Heart right ventricle (tissue), 16 donors: Measurements from ENCODE around the gene KCP. TPM values are rescaled to one million over a fixed set of nuclear protein-coding genes. Genes with fewer than 3 reads are reported as not detected.
A peak's percentile ranks its signal among the peaks of the same experiment; 100 is the strongest.

ENCODE experiments used
- ATAC-seq, 8 donors: fragments of 200-7000 bp; cut with Tn5 transposase; one replicate each; pipeline ENCODE4 v1.9.1; 2020; ENCODE audit warnings: mild to moderate bottlenecking in 8 of 8, moderate library complexity in 8 of 8, moderate number of reproducible peaks in 1 of 8
- DNase-seq, 2 donors: peaks; one replicate each; pipeline ENCODE4 v3.0.0-alpha.2; 2020
- H3K27ac ChIP-seq, 10 donors: fragments of 200-600 bp; sonication (generic) in 2 of 10; one replicate each; pipeline versions ENCODE4 v1.5.0 to v1.8.0; 2020 to 2022; ENCODE audit warnings: mild to moderate bottlenecking in 3 of 10
- H3K27me3 ChIP-seq, 7 donors: fragments of 200-600 bp; one replicate each; pipeline ENCODE4 v1.8.0; 2021 to 2022; ENCODE audit warnings: mild to moderate bottlenecking in 2 of 7
- H3K36me3 ChIP-seq, 9 donors: fragments of 200-600 bp; sonication (generic) in 1 of 9; one replicate each; pipeline versions ENCODE4 v1.5.0 to v1.8.0; 2020 to 2022; ENCODE audit warnings: mild to moderate bottlenecking in 2 of 9
- H3K4me1 ChIP-seq, 9 donors: fragments of 200-600 bp; sonication (generic) in 1 of 9; one replicate each; pipeline versions ENCODE4 v1.5.0 to v1.8.0; 2020 to 2022; ENCODE audit warnings: mild to moderate bottlenecking in 4 of 9
- H3K4me3 ChIP-seq, 10 donors: fragments of 200-600 bp; sonication (generic) in 2 of 10; one replicate each; pipeline versions ENCODE4 v1.5.0 to v1.8.0; 2020 to 2022; ENCODE audit warnings: mild to moderate bottlenecking in 7 of 10, moderate library complexity in 2 of 10
- H3K9me3 ChIP-seq, 11 donors: fragments of 200-600 bp in 10 of 11; sonication (generic) in 2 of 11; one replicate each; pipeline versions ENCODE4 v1.5.0 to v1.8.0; 2013 to 2022; ENCODE audit warnings: mild to moderate bottlenecking in 2 of 11, control low read depth in 1 of 11, moderate library complexity in 1 of 11
- WGBS, 2 donors: extraction: QIAGEN DNeasy Blood & Tissue Kit; methylation state at CpG; one replicate each; pipeline ENCODE4 v1.1.7; 2013; ENCODE audit warnings: inconsistent platforms in 1 of 2; 5-methylcytosine and 5-hydroxymethylcytosine counted together
- intact Hi-C, 10 donors: fragments of 100-400 bp; cut with DNase I; formaldehyde crosslinking; loops; one replicate each; pipeline versions ENCODE4 v1.11.1 to v1.14.2; 2022
- polyA plus RNA-seq, 2 donors: library from polyadenylated mRNA; stranded (reverse); fragments of 200-250 nt; gene quantifications; one replicate each; pipeline ENCODE4 v1.2.3, GENCODE V29; 2013
- total RNA-seq, 10 donors: library from RNA; stranded (reverse); fragmentation: NEBNext Ultra II Directional in 3 of 10; extraction: Animal tissue kit (Norgen Biotek cat#: 25700) in 3 of 10; gene quantifications; one replicate each; pipeline versions ENCODE4 v1.2.1 to v1.2.4, GENCODE V29; 2021 to 2023
- TF ChIP-seq, protein P1 (sequence below), 9 donors: fragments of 200-600 bp; sonication (generic) in 2 of 9; IDR thresholded peaks; one replicate each; pipeline versions ENCODE4 v1.5.0 to v1.8.0; 2021 to 2022; ENCODE audit warnings: antibody characterized with exemption in 9 of 9, mild to moderate bottlenecking in 5 of 9, moderate library complexity in 1 of 9
- donor health status: Arrhythmogenic right ventricular cardiomyopathy.
- donor health status: ischemic (EF 13 %, LVEDD 7.1; RV severe dilation, severe dysfunction).
- donor health status: healthy with polysubstance abuse.
- donor health status: DM: no; HTN: yes; CAD: no.
- donor health status: DM: no; HTN: no; CAD: no.
- donor health status: ischemic (EF 25% LVEDD 6.9; RV normal size, moderate dysfunction).
- donor health status: ischemic (EF 25% LVEDD 5.7; RV mildly dilated, moderate dysfunction).
- donor health status: healthy.
- donor health status: DM: yes; HTN: yes; CAD: no.
- donor health status: Ischemic cardiomyopathy.
- donor health status: ischemic (EF 35%, LVEDD 5.7; RV mildly dilated, moderate dysfunction).
- donor health status: nonischemic (EF 11% LVEDD 7.7; RV severe dilation, severe dysfunction).
- donor health status: DM: yes; HTN: yes; CAD: no.
- donor health status: PGD.
- donor health status: ischemic (EF 29% LVEDD 5.4; RV normal size, mild dysfunction).
- donor health status: nonischemic (EF 23%, LVEDD 6.1; RV moderate dilation, normal function).

Gene KCP
- total and polyA plus RNA-seq, 12 donors: 0.09 to 0.44 (median 0.27) TPM

DNA sequence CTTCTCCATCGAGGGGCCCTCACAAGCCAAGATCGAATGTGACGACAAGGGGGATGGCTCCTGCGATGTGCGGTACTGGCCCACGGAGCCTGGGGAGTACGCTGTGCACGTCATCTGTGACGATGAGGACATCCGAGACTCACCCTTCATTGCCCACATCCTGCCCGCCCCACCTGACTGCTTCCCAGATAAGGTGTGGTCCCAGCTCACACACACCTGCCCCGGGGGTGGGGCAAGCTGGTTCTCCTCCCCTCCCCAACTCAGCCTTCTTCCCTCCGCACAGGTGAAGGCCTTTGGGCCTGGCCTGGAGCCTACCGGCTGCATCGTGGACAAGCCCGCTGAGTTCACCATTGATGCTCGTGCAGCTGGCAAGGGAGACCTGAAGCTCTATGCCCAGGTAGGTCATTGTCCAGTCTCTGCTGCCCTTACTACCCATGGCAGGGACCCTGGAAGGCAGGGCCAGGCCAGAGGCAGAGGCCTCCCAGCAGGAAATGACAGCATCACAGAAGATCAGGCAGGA lies 69.3 kb downstream of the KCP start:
- peaks cover 0 to 49% (median 6%) of the 10 kb centered on the region in 9 donors for H3K4me1 ChIP-seq
- intact Hi-C loops: no loop called here
- no peak for DNase-seq
- 81 to 88% methylated on average over 16 to 17 of the region's 17 CpGs for WGBS, 2 donors
- ATAC-seq: no peak
- H3K36me3 ChIP-seq: peaks cover 0 to 100% (median 75%) of the 10 kb centered on the region in 9 donors
- TF ChIP-seq, protein P1, sequence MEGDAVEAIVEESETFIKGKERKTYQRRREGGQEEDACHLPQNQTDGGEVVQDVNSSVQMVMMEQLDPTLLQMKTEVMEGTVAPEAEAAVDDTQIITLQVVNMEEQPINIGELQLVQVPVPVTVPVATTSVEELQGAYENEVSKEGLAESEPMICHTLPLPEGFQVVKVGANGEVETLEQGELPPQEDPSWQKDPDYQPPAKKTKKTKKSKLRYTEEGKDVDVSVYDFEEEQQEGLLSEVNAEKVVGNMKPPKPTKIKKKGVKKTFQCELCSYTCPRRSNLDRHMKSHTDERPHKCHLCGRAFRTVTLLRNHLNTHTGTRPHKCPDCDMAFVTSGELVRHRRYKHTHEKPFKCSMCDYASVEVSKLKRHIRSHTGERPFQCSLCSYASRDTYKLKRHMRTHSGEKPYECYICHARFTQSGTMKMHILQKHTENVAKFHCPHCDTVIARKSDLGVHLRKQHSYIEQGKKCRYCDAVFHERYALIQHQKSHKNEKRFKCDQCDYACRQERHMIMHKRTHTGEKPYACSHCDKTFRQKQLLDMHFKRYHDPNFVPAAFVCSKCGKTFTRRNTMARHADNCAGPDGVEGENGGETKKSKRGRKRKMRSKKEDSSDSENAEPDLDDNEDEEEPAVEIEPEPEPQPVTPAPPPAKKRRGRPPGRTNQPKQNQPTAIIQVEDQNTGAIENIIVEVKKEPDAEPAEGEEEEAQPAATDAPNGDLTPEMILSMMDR (IDR thresholded peaks at IDR 0.05): no peak
- no peaks in the 10 kb centered on the region for H3K9me3 ChIP-seq
- H3K4me3 ChIP-seq: no peak overlapping the region
- peak overlapping the region in 1 of 10 donors; percentile 16 for H3K27ac ChIP-seq
- H3K27me3 ChIP-seq: no peaks in the 10 kb centered on the region

DNA sequence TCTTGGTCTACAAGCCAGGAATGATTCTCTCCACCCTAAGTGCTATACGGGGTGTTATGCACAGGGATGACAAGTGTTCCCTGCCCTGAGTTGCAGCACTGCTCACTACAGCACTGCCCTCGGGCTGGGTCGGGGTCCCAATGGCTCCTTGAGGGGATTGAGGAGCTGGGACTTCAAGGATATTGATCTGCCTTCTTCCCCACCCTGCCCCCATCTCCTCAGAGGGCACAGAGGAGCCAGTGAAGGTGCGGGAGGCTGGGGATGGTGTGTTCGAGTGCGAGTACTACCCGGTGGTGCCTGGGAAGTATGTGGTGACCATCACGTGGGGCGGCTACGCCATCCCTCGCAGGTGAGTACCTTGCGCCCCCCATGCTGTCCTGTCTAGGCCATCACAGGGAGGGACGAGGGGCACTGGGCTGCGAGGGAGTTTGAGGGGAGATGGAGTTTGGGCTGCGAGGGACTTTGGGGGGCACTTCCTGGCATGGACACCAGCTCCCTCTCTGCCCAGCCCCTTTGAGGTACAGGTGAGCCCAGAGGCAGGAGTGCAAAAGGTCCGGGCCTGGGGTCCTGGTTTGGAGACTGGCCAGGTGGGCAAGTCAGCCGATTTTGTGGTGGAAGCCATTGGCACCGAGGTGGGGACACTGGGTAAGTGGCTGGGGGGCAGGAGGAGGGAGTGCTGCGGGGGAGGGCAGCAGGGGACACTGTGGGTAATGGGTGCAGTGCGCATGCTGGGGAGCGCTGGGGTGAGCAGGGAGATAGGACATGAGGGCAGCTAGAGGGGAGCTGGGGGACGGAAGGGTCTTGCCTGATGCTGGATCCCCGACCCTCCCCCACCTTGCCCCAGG lies 70.0 kb downstream of the KCP start:
- ATAC-seq (no peak), DNase-seq (peak in 1 of 2 donors; percentile 15)
- intact Hi-C loops: no loop called here
- H3K36me3 ChIP-seq: peaks cover 0 to 100% (median 77%) of the 10 kb centered on the region in 9 donors
- peak overlapping the region in 5 of 10 donors; percentile 43 to 64 (median 57) for H3K27ac ChIP-seq
- H3K27me3 ChIP-seq: no peaks in the 10 kb centered on the region
- H3K4me3 ChIP-seq: no peak overlapping the region
- TF ChIP-seq, protein P1 (IDR thresholded peaks at IDR 0.05): no peak
- peaks cover 5 to 56% (median 13%) of the 10 kb centered on the region in 9 donors for H3K4me1 ChIP-seq
- no peaks in the 10 kb centered on the region for H3K9me3 ChIP-seq
- 90 to 91% methylated on average over 23 of the region's 23 CpGs for WGBS, 2 donors

DNA sequence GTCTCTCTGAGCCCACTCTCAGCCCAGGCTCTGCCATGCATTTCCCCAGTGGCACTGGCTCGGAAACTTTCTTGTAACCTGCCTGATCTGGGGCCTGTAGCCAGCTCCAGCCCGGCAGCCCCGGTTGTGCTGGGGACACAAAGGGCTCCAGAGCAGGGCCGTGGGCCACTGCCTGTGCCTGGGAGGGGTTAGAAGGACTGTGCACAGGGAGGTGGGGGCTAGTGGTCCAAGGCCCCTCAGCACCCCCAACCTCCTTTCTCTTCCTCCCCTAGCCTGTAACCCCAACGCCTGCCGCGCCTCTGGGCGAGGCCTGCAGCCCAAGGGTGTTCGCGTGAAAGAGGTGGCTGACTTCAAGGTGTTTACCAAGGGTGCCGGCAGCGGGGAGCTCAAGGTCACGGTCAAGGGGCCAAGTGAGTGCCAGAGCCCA lies 70.7 kb downstream of the KCP start:
- intact Hi-C loops: no loop called here
- Histone ChIP-seq H3K27me3 (no peaks in the 10 kb centered on the region), H3K4me1 (peaks cover 5 to 64% (median 18%) of the 10 kb centered on the region in 9 donors), H3K4me3 (no peak overlapping the region), H3K27ac (peak overlapping the region in 7 of 10 donors; percentile 35 to 64 (median 53)), H3K9me3 (no peaks in the 10 kb centered on the region), H3K36me3 (peaks cover 0 to 100% (median 76%) of the 10 kb centered on the region in 9 donors)
- ATAC-seq (no peak), DNase-seq (peak in 1 of 2 donors; percentile 7)
- WGBS, 2 donors: 80 to 83% methylated on average over 13 of the region's 13 CpGs
- TF ChIP-seq, protein P1 (IDR thresholded peaks at IDR 0.05): no peak

DNA sequence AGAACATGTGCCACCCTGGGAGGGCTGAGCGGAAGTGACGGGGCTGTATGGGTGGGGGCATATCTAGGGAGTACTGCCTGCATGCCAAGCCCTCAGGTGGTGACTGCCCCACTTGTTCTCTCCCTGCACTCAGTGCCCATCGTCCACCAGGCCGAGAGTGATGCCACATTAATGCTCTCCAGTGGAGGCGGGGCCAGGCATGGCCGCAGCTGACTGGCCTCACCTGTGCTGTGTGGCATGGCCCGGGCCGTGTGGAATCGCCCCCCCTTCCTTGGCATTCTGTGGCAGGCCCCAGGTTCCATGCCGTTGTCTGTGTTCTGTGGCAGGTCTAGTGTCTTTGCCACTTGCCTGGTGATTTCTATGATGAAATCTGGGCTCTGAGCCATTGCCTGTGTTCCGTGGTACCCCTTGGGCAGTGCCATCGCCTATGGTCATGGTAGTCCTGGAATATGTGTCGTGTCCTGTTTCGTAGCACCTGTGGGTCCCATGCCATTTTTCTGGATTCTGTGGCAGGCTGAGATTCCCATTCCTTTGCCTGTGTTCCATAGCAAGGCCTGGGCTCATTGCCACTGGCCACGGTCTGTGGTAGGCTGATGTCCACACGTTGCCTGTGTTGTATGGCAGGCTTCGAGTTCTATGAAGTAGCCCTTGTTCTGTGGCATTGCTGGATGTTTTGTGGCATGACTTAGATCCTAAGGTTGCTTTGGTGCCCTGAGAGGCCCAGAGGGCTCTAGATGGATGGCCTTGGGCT lies 71.4 kb downstream of the KCP start:
- Histone ChIP-seq H3K4me3 (no peak overlapping the region), H3K36me3 (peaks cover 0 to 96% (median 70%) of the 10 kb centered on the region in 9 donors), H3K27ac (peak overlapping the region in 6 of 10 donors; percentile 47 to 99 (median 80)), H3K4me1 (peaks cover 5 to 70% (median 19%) of the 10 kb centered on the region in 9 donors), H3K9me3 (no peaks in the 10 kb centered on the region), H3K27me3 (no peaks in the 10 kb centered on the region)
- TF ChIP-seq, protein P1 (IDR thresholded peaks at IDR 0.05): no peak
- DNase-seq (peak in 1 of 2 donors; percentile 7), ATAC-seq (no peak)
- 70 to 77% methylated on average over 17 of the region's 17 CpGs for WGBS, 2 donors
- intact Hi-C loops: no loop called here
